ENCODE measurements around the gene NHSL2.

DNA sequence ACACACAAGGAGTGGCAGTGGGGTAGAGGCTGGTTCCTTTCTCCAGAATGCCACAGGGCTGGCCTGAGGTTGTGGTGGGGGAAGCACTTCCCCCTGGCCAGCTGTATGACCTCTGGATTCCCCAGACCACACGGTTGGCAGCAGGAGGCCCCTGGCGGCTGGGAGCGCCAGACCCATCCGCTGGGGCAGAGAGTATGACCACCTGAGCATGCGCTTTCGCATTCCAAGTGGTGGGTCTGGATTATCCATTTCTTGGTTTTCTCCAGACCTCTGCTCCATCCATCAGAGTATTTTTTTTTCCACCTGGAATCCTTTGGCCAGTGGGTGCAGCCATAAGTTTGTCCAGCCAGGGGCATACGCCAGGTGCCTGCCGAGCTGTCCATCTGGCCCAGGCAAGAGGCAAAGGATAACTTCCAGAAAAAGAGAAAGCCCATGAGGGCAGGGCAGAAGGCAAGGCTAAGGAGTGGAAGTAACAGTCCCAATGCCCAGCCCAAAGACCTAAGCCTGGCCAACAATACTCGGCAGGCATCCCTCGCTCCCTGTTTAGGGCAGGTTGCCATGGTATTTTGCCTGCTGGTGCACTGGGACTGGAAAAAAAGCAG, 39.3 kb downstream of the NHSL2 start:
- TF ChIP-seq CTCF (IDR thresholded peaks at IDR 0.05) (no peak), POLR2A (IDR thresholded peaks at IDR 0.05) (no peak)

Measured in thyroid gland (tissue), 4 donors.